Nephron (organoid): Measurements from ENCODE around the gene LRRC36.

Experiments used
- H3K27ac Mint-ChIP-seq, 3 experiments: 2 replicates each; pipeline ENCODE4 v1.8.0; 2020; ENCODE audit warnings: mixed read lengths in 3 of 3, mild to moderate bottlenecking in 2 of 3, moderate library complexity in 1 of 3
- H3K27me3 Mint-ChIP-seq: 2 replicates; pipeline ENCODE4 v1.8.0; 2021; ENCODE audit warnings: low read depth, mild to moderate bottlenecking, moderate library complexity, mixed read lengths
- H3K36me3 Mint-ChIP-seq: 2 replicates; pipeline ENCODE4 v1.8.0; 2020; ENCODE audit warnings: low read depth, mixed read lengths
- H3K4me1 Mint-ChIP-seq: 2 replicates; pipeline ENCODE4 v1.8.0; 2020; ENCODE audit warnings: mixed read lengths
- H3K4me3 Mint-ChIP-seq, 3 experiments: 2 replicates each; pipeline ENCODE4 v1.8.0; 2020; ENCODE audit warnings: mild to moderate bottlenecking in 3 of 3, mixed read lengths in 3 of 3, moderate library complexity in 2 of 3
- H3K9me3 Mint-ChIP-seq: 2 replicates; pipeline ENCODE4 v1.8.0; 2020; ENCODE audit warnings: mixed read lengths
- TF ChIP-seq, protein P1 (sequence below), 3 experiments: fragments of 200-600 bp; sonication (generic); IDR thresholded peaks; one replicate each; pipeline ENCODE4 v1.5.0; 2021; ENCODE audit warnings: antibody characterized with exemption in 3 of 3; ENCODE audit not compliant: unreplicated experiment in 3 of 3

LRRC36 gene

DNA sequence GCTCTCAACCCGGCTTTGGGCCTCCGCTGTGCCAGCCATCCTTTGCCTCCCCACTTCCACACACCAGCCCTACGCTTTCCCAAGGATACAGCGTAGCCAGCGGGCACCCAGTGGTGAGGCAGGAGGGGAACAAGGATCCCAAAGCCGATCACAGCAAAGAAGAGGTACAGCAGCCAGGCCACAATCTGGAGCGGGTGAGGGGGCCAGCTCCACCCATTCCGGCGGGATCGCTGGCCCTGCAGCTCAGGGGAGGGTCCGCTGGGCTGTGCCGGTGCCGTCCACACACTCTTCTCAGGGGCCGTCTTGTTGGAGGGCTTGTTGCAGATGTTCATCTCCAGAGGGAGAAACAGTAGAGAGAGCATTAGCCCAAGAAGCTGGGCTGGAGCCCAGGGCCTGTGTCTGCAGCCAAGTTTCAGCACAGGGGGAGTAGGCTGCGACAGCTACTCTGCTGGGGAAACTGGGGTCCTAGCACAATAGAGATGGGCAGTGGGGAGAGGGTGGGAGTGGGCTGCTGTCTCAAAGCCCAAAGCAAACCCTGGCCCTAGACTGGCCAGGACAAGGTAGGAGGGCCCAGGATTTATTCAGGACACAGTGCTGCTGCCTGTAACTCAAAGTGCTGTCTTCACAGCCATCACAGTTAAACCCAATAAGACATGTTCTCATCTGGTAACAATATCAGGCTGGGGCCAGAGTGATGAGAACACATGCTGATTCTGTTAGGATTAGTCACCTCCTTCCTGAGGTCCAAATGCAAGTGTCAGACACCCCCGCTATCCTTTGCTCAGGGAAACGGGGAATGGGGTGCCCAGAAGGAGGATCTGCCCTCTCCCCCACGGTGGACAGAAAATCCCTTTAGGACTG, 79.7 kb downstream of the LRRC36 start:
- Mint-ChIP-seq H3K36me3 (peaks cover 6% of the 10 kb centered on the region), H3K4me3 (no peak overlapping the region), H3K4me1 (peaks cover 34% of the 10 kb centered on the region), H3K27ac (peak overlapping the region; percentile 58 to 92 (median 87)), H3K9me3 (no peaks in the 10 kb centered on the region), H3K27me3 (peaks cover 9% of the 10 kb centered on the region)
- TF ChIP-seq, protein P1, sequence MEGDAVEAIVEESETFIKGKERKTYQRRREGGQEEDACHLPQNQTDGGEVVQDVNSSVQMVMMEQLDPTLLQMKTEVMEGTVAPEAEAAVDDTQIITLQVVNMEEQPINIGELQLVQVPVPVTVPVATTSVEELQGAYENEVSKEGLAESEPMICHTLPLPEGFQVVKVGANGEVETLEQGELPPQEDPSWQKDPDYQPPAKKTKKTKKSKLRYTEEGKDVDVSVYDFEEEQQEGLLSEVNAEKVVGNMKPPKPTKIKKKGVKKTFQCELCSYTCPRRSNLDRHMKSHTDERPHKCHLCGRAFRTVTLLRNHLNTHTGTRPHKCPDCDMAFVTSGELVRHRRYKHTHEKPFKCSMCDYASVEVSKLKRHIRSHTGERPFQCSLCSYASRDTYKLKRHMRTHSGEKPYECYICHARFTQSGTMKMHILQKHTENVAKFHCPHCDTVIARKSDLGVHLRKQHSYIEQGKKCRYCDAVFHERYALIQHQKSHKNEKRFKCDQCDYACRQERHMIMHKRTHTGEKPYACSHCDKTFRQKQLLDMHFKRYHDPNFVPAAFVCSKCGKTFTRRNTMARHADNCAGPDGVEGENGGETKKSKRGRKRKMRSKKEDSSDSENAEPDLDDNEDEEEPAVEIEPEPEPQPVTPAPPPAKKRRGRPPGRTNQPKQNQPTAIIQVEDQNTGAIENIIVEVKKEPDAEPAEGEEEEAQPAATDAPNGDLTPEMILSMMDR (IDR thresholded peaks at IDR 0.05; ENCODE audit: unreplicated experiment in 3 of 3) = no peak

DNA sequence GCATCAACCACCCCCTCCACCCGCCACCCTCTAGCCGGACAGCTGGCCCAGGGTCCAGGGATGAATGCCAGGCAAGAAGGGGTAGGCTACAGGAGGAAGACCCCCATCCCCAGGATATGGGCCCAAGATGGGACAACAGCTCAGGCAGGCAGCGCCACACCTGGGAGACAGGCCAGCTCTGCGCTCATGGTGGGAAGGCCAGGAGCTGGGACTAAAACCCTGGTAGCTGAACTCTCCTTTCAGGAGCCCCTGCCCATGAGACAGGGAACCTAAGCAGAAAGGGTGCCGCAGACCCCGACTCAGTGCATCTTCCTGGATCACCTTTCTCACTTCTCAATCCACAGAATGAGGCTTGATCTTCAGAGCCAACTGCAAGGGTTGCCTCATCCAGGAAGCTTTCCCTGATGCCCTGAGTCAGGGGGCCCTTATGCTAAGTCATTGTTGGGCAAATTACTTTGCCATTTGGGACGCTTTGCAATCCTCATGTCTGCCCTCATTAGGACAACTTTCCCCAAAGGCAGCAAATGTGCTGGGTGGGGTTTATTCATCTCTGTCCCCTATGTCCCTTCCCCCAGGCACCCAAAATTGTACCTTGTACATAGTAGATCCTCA, 80.7 kb downstream of the LRRC36 start:
- Mint-ChIP-seq H3K4me3 (no peak overlapping the region), H3K36me3 (peaks cover 6% of the 10 kb centered on the region), H3K4me1 (peaks cover 29% of the 10 kb centered on the region)

DNA sequence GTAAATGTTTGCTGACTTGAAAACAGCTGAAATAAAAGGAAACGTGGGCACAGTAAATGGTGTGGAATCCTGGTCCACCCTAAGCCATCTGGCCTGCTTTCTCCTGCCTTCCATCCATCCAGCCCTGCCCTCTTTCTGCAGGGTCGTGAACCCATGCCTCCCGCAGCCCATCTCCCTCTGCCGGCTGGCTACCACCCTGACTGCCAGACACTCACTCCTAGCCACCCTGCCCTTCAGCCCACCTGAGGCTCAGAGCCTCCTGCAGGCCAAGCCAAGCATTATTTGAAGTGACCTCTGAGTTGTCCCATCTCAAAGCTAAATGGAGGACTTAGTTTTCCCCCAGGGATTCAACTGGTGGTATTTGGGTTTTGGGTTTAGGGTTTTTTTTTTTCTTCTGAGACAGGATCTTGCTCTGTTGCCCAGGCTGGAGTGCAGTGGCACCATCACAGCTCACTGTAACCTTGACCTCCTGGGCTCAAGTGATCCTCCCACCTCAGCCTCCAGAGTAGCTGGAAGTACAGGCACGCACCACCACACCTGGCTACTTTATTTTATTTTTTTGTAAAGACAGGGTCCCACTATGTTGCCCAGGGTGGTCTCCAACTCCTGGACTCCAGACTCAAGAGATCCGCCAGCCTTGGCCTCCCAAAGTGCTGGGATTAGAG, 81.3 kb downstream of the LRRC36 start:
- Mint-ChIP-seq H3K9me3 (no peaks in the 10 kb centered on the region), H3K36me3 (peaks cover 6% of the 10 kb centered on the region), H3K4me1 (peaks cover 31% of the 10 kb centered on the region), H3K27me3 (peaks cover 4% of the 10 kb centered on the region), H3K4me3 (no peak overlapping the region), H3K27ac (peak overlapping the region in 1 of 3 experiments; percentile 92)
- TF ChIP-seq, protein P1 (IDR thresholded peaks at IDR 0.05; ENCODE audit: unreplicated experiment in 3 of 3) = no peak

More for the DNA sequence above, 80.7 kb downstream of the LRRC36 start:
- Mint-ChIP-seq H3K27me3 (peaks cover 4% of the 10 kb centered on the region), H3K27ac (peak overlapping the region in 2 of 3 experiments; percentile 87 to 92), H3K9me3 (no peaks in the 10 kb centered on the region)
- TF ChIP-seq, protein P1 (IDR thresholded peaks at IDR 0.05; ENCODE audit: unreplicated experiment in 3 of 3) = no peak

DNA sequence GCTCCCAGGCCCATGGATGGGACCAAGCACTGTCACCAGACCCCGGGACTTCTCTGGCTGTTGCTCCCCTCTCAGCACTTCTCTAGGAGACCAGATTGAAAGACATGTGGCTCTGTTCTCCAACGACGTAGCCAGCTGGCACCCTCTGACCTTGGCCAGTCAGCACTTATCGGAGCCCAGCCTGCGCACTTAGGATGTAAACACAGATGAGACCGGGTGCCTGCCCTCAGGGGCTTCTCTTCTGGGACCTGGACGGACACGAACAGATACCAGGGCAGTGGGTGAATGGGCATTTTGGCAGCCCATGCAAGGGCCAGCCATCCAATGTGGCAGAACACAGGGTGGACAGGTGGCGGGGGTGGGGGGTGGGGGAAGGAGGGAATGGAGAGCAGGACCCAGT, 83.0 kb downstream of the LRRC36 start:
- Mint-ChIP-seq H3K9me3 (no peaks in the 10 kb centered on the region), H3K36me3 (peaks cover 3% of the 10 kb centered on the region), H3K27ac (no peak overlapping the region), H3K4me3 (no peak overlapping the region), H3K4me1 (peaks cover 41% of the 10 kb centered on the region), H3K27me3 (no peaks in the 10 kb centered on the region)
- TF ChIP-seq, protein P1 (IDR thresholded peaks at IDR 0.05; ENCODE audit: unreplicated experiment in 3 of 3) = no peak

DNA sequence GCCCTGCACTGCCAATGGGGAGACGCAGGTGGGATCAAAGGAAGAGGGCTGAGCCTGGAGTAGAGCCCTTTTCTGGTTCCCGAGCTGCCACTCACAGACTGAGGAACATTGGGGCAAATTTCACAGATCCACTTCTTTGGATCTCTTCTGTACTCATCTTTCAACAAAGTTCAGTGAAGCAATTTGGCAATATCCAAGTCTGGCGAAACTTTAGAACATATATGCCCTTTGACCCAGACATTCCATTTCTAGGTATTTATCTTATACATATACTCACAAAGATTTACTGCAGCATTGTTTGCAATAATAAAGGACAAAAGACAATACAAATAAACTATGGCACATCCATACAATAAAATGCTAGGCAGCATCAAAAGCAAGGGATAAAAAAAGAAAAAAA, 84.7 kb downstream of the LRRC36 start:
- H3K4me3 Mint-ChIP-seq = peak overlapping the region in 2 of 3 experiments; percentile 16 to 23
- peaks cover 43% of the 10 kb centered on the region for H3K4me1 Mint-ChIP-seq
- TF ChIP-seq, protein P1 (IDR thresholded peaks at IDR 0.05; ENCODE audit: unreplicated experiment in 3 of 3) = no peak
- H3K9me3 Mint-ChIP-seq = no peaks in the 10 kb centered on the region
- no peaks in the 10 kb centered on the region for H3K27me3 Mint-ChIP-seq
- peaks cover 3% of the 10 kb centered on the region for H3K36me3 Mint-ChIP-seq
- no peak overlapping the region for H3K27ac Mint-ChIP-seq
